ENCODE results near the gene EFCAB11.
A peak's percentile ranks its signal among the peaks of the same experiment; 100 is the strongest.

The EFCAB11 gene

GRCh38 chr14:89957376-89957775 lies 2.8 kb upstream of the EFCAB11 start:
- DNase-seq (ENCODE audit: low read depth, low spot score): no peak

DNA sequence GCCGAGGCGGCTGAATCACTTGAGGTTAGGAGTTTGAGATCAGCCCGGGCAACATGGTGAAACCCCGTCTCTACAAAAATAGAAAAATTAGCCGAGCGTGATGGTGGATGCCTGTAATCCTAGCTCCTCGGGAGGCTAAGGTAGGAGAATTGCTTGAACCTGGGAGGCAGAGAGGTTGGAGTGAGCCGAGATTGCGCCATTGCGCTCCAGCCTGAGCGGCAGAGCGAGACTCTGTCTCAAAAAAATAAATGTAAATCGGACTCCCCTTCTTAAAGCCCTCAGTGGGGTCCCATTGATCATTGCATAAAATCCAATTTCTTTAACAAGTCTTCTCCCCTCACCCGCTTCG lies 2.1 kb upstream of the EFCAB11 start:
- DNase-seq (ENCODE audit: low read depth, low spot score): no peak

GRCh38 chr14:89955745-89956660 lies 1.5 kb upstream of the EFCAB11 start, which contains the start of gene TDP1:
Gene TDP1, plus strand, starts transcription at chr14:89955927. Its CDS starts 7,188 bp downstream, at chr14:89963115.
- DNase-seq (ENCODE audit: low read depth, low spot score): peak; percentile 99

- DNase-seq (ENCODE audit: low read depth, low spot score): no peak
Observed at GRCh38 chr14:89955022-89955744, 653 bp upstream of the EFCAB11 start.

- DNase-seq (ENCODE audit: low read depth, low spot score): no peak
Observed at GRCh38 chr14:89953602-89954001, 928 bp downstream of the EFCAB11 start.

GRCh38 chr14:89952576-89952975 lies 2.0 kb downstream of the EFCAB11 start:
- DNase-seq (ENCODE audit: low read depth, low spot score): no peak

- DNase-seq (ENCODE audit: low read depth, low spot score): no peak
Observed at GRCh38 chr14:89947344-89947743, 7.2 kb downstream of the EFCAB11 start.

DNA sequence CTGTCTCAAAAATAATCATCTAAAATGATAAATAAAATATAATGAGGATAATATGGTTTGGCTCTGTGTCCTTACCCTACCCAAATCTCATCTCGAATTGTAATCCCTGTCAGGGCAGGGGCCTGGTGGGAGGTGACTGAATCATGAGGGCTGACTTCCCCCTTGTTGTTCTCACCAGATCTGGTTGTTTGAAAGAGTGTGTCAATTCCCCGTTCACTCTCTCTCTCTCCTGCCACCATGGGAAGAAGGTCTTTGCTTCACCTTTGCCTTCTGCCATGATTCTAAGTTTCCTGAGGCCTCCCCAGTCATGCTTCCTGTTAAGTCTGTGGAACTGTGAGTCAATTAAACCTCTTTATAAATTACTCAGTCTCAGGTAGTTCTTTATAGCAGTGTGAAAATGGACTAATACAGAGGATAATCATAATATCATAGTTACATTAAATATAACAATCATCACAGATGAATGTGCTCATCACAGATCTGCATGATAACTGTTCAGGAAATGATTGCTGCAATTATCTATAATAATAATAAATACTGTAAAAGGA lies 12.6 kb downstream of the EFCAB11 start:
- DNase-seq (ENCODE audit: low read depth, low spot score): no peak

DNA sequence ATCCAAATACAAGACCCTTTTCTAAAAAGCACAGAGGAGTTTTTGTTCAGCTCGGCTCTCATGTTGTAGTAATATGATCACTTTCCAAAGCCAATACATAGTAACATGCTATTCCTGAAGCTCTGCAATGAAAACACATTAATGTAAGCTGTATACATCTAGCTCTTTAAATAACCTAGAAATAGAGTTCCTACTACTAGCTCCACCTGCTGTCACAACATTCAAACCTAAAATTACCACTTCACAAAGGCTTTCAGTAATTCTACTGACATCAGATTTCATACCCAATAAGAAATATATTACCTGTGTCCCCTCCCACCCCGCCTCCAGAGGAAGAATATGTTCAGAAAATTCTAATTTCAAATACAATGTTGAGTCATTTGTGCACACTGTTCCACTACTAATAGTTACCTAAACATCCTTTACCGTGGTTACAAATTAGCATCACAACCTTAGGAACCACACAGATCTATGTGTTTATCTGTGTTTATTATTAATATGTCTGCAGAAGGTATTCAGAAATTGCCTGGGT lies 17.8 kb downstream of the EFCAB11 start:
- DNase-seq (ENCODE audit: low read depth, low spot score): no peak

- DNase-seq (ENCODE audit: low read depth, low spot score): no peak
Observed at GRCh38 chr14:89933002-89933401, 21.5 kb downstream of the EFCAB11 start.

DNA sequence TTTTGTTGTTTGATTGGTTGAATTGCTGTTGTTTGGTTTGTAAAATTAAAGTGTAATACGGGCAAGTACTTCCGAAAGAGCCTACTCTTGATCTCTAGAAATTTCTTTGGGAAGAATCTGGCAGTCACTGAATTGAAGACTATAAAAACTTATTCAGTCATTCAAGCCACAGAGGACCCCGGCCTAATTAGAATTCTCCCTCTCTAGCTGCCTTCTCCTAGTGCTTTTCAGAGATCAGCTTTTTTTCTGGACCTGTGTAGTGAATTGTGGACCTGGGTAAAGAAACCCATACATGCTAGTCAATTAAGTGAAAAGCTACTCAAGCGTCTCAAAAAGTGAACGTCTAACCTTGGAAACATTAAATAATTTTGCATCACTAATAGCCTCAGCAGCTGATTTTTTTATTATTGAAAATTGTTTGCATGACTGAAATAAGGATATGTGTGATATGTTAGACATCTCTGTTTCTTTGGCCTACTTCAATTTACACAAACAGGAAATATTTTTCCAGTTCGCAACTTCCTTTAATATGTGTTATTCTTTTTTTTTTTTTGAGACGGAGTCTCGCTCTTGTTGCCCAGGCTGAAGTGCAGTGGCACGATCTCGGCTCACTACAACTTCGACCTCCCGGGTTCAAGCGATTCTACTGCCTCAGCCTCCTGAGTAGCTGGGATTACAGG lies 27.2 kb downstream of the EFCAB11 start:
- no peak for DNase-seq (ENCODE audit: low read depth, low spot score)

DNA sequence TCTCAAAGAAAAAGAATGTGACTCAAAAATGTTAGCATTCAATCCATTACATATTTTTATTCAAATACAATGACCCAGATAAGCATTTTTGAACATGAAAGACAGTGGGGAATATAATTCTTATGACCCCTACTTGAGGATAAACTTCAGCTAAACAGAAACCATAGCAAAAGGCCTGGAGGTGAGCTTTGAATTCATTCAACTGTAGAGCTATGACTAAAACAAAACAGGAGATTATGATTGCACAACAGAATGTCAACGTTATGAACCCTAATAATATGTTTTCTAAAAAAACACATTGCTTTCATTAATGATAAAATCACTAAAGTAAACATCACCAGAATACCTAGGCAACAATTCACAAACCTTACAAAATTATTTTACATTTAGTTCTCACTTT lies 27.8 kb downstream of the EFCAB11 start:
- no peak for DNase-seq (ENCODE audit: low read depth, low spot score)

DNA sequence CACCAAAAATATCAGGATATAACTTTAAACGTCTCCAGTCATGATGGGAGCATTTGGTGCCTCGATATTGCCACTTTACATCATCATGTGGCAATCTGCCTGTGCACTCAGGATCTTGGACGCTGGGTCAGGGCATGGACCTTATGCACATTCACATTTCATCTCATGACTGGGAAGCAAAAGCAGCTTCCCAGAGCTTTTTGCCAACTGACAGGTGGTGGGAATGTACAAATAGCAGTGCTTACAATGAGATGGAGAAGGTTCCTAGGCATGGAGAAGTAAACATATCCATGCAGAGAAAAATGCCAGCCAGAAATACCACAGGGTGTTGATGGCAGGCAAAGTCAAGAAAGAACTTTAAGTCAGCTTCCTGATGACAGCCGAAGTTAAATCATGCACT lies 30.3 kb downstream of the EFCAB11 start:
- no peak for DNase-seq (ENCODE audit: low read depth, low spot score)

- peak; percentile 93 for DNase-seq (ENCODE audit: low read depth, low spot score)
Observed at GRCh38 chr14:89922031-89922907, 32.3 kb downstream of the EFCAB11 start.

DNA sequence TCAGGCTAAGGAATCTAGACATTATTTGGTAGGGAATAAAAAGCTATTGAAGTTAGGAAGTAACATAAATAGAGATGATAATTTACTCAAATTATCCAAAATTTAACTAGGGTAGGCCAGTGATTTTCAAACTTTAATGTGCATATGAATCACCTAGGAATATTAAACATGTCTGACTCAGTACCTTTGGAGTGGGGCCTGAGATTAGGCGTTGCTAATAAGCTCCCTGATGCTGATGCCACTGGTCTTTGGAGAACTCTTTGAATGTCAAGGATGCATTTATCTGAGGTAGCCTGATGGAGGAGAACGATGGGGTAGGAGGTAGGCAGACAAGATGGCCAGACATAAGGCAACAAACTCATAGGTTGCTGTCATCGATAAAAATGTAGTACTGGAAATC lies 33.2 kb downstream of the EFCAB11 start:
- DNase-seq (ENCODE audit: low read depth, low spot score): peak; percentile 26

- no peak for DNase-seq (ENCODE audit: low read depth, low spot score)
Observed at GRCh38 chr14:89920056-89920455, 34.5 kb downstream of the EFCAB11 start.

GRCh38 chr14:89918721-89919120 lies 35.8 kb downstream of the EFCAB11 start:
- no peak for DNase-seq (ENCODE audit: low read depth, low spot score)

- peak; percentile 83 for DNase-seq (ENCODE audit: low read depth, low spot score)
Observed at GRCh38 chr14:89915114-89915878, 39.2 kb downstream of the EFCAB11 start.

DNA sequence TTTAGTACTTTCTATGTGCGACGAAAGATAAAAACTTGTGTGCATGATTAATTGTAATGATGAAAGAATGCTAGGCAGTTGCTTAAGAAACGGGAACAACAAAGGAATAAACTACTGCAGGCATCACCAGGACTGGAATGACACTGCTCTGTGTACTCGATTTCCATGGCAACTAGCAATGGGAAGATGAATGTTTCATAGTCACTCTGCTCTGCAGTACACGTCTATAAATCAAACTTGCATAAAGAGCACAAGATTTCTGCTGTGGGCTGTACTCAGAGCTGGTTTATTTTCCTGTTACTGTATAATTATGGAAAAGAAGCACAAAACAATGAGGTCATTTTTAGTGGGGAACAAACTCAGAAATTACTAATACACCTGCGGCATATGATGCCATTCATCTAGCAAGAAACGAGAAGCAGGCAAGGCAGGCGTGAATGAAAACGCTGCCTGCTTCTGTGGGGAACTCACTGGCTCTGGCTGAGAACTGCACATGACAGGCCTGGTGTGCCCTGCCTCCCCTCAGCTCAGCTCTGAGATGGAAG lies 41.8 kb downstream of the EFCAB11 start:
- DNase-seq (ENCODE audit: low read depth, low spot score): peak; percentile 93

DNA sequence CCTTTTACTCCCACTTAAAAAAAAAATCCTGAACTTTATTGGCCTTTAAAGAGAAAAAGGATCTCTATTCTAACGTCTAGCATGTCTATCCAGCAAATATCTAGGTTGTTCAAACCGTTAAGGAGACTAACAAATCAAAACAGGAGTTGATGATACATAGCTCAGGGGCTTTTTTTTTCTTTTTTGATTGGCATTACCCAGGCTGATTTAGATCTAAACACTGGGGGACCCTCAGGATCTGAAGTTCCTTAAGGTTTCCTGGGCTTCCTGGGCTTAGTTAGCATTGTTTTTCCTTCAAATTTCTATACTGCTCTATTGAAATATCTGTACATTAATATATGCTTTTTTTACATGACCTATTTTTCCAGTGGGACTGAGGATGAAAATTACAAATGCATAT lies 42.3 kb downstream of the EFCAB11 start:
- no peak for DNase-seq (ENCODE audit: low read depth, low spot score)

Data from astrocyte of the hippocampus (primary cell).